GM12801 (cell line): Measurements from ENCODE around the gene OTOS.

Experiments used
- TF ChIP-seq, protein P1 (sequence below): IDR thresholded peaks from one replicate; pipeline ENCODE4 v1.5.1; 2011; ENCODE audit warnings: control low read depth; ENCODE audit not compliant: insufficient read length; ENCODE audit errors: extremely low read depth

OTOS gene

DNA sequence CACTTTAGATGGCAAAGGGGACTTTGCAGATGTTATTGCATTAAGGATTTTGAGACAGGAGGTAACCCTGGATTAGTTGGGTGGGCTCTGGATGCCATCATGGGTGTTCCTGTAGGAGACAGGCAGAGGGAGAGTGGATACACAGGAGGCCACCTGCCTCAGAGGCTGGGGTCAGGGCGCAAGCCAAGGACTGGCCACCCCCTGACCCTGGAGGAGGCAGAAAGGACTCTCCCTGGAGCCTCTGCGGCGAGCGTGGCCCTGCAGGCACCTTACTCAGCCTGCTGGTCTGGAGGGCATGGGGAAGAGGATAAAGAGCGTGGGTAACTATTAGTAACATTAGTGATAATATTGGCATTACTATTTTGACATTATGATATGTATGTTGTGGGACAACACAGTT lies 21.6 kb upstream of the OTOS start:
- TF ChIP-seq, protein P1, sequence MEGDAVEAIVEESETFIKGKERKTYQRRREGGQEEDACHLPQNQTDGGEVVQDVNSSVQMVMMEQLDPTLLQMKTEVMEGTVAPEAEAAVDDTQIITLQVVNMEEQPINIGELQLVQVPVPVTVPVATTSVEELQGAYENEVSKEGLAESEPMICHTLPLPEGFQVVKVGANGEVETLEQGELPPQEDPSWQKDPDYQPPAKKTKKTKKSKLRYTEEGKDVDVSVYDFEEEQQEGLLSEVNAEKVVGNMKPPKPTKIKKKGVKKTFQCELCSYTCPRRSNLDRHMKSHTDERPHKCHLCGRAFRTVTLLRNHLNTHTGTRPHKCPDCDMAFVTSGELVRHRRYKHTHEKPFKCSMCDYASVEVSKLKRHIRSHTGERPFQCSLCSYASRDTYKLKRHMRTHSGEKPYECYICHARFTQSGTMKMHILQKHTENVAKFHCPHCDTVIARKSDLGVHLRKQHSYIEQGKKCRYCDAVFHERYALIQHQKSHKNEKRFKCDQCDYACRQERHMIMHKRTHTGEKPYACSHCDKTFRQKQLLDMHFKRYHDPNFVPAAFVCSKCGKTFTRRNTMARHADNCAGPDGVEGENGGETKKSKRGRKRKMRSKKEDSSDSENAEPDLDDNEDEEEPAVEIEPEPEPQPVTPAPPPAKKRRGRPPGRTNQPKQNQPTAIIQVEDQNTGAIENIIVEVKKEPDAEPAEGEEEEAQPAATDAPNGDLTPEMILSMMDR = no peak

DNA sequence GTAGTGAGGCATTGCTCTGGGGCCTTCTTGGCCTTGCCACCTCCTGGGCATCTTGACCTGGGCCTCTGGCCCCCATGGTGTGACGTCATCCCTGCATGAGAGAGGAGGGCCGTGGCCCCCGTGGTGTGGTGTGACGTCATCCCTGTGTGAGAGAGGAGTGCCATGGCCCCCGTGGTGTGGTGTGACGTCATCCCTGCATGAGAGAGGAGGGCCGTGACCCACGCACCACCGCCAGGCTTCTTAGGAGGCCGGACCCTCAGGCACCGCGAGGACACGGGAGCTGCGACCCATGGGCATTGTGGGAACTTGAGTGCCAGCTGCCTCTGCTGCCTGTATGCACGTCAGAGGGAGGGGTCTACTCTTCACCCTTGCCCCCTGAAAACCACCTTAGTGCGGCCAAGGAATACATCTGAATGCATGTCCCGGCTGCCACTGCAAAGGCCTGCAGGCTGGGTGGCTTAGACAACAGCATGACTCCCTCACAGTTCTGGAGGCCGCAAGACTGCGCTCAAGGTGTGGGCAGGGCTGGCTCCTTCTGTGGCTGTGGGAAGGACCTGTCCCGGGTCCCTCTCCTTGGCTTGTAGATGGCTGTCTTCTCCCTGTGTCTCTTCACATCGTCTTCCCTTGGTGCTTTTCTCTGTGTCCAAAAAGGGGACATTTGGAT lies 20.8 kb upstream of the OTOS start:
- TF ChIP-seq, protein P1 = no peak

GRCh38 chr2:240160291-240161086 lies 20.0 kb upstream of the OTOS start:
- TF ChIP-seq, protein P1 = no peak

DNA sequence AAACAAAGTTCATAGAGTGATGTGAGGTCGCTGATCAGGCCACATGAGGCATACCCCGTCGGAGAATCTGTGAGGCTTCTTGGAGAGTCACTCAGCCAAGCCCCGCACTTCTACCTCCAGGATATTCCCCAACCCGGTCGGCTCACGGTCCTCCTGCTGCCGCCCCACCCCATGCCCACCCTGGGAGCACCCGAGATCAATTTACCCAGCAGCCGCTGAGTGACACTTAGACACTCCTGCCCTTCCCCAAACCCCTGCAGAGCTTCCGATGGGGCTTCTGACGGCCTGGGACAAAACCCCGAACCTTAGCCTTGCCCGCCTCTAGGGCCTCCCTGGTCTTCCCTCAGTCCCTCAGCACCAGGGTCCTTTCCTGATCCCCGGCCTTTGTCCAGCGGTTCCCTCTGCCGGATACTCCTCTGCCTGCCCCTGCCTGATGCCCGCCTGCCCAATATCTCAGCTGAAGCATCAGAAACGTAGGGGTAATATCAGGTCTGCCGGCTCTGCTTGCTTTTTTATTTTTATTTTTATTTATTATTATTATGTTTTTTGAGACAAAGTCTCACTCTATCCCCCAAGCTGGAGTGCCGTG lies 18.9 kb upstream of the OTOS start:
- TF ChIP-seq, protein P1 = no peak

GRCh38 chr2:240157147-240157470 lies 16.7 kb upstream of the OTOS start:
- TF ChIP-seq, protein P1 = no peak

GRCh38 chr2:240156435-240157146 lies 16.1 kb upstream of the OTOS start:
- TF ChIP-seq, protein P1 = no peak

DNA sequence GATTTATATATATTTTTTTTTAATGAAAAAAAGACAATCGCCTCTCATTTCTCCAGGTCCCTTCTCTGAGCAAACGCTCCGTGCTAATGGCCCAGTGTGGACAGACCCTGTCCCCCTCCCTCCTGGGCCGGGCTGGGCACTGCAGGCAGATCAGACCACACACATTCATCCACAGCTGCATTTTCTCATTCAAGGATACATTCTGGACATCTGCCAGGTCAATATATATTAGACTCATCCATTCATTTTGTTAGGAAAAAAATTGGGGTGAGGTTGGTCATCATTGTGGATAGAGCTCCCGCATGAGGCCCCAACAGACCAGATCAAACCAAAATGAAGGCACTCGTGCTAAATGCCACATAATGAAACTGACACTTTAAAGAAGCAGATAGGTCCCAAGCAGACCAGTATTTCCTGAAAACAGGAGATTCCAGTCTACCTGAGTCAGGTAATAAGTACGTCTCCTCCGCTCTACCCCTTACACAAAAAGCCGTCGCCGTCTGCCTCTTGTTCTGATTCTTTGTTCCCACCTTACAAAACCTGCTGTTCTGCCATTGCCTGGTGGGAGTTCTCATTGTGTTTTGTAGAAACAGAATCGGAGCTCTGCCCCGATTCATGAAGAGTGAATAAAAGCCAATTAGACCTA lies 15.4 kb upstream of the OTOS start:
- TF ChIP-seq, protein P1 = no peak
